ENCODE measurements around the gene FGF8. TPM values are rescaled to one million over a fixed set of nuclear protein-coding genes. Genes with fewer than 3 reads are reported as not detected.

Gene FGF8, protein sequence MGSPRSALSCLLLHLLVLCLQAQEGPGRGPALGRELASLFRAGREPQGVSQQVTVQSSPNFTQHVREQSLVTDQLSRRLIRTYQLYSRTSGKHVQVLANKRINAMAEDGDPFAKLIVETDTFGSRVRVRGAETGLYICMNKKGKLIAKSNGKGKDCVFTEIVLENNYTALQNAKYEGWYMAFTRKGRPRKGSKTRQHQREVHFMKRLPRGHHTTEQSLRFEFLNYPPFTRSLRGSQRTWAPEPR
- not detected for total RNA-seq

DNA sequence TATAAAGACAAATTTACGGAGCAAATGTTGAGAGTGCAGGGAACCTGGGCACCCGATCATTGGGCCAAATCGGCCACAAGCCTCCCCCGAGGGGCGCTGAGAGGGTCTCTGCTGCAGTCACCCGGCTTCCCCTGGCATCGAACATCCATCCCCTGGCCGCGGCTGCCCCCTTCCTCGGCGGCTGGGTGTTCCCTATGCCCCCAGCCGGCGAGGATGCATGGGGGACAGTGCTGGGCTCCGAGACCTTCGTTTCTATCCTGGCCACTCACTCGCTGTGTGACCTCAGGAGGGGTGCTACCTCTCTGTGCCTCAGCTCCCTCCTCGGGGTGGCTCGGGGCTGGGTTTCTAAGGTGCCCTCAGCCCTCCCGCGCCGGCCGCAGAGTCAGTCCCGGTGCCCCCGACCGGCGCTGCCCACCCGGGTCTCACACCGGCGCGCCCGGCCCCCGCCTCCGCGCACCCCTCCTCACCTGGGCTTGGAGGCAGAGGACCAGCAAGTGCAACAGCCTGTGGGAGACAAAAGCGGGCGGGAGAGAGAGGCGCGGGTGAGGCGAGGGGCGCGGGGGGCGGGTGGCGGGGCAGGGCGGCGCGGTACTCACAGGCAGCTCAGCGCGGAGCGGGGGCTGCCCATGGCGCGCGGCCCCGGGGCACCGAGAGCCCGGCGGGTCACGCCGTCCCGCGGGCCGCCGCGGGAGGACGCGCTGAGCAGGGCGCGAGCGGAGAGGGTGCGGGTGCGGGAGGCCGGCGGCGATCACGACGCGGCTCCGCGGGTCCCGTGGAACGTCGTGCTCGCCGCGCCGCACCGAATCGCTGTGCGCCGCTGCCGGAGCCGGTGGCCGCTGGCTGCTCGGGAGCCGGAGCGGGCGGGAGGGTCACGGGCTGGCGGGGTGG is at the start of gene FGF8:
Gene FGF8 (minus strand): TSS at position 842 of the 888 bp plus-strand sequence. CDS start 214 bp downstream, at position 628.
- Mint-ChIP-seq H3K9me3 (no peaks in the 10 kb centered on the region), H3K27ac (no peak within 1 kb of the TSS), H3K36me3 (ENCODE audit: low read depth) (peaks cover 22% of the 10 kb centered on the region), H3K27me3 (ENCODE audit: low read depth) (peaks cover 68% of the 10 kb centered on the region), H3K4me1 (ENCODE audit: low read depth) (peaks cover 34% of the 10 kb centered on the region), H3K4me3 (peak within 1 kb of the TSS; percentile 41)
- CTCF ChIA-PET: interaction anchor here (1.0 to 1.1 kb wide), 2 partner anchors 66 to 173 kb away, joined by 3 to 4 read pairs; no protein-coding TSS in a partner anchor
- DNase-seq: no peak
- intact Hi-C loops (cut with micrococcal nuclease): no loop called here

DNA sequence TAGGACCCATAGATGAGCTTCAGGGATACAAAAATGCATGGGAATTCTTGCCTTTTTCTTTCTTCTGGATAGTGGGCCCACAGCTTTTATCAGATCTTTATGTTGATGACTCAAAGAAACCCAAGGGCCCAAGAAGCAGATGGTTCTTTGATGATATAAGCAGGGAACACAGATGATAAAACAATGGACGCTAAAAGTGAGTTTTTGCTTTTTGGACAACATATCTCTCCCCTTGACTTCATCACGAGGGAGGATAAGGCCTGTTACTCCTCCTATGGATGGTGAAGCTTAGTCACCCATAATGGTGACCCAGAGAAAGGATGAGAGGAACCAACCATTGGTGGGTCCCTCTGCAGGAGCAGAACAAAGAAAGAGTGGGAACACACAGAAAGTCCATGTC is 48.8 kb upstream of the FGF8 start:
- Mint-ChIP-seq H3K27me3 (ENCODE audit: low read depth) (no peaks in the 10 kb centered on the region), H3K4me3 (no peak overlapping the region), H3K9me3 (no peaks in the 10 kb centered on the region), H3K36me3 (ENCODE audit: low read depth) (peaks cover 2% of the 10 kb centered on the region), H3K4me1 (ENCODE audit: low read depth) (peaks cover 9% of the 10 kb centered on the region), H3K27ac (no peak overlapping the region)
- CTCF ChIA-PET: interaction anchor here (0.6 to 1.3 kb wide), 2 partner anchors 17 to 196 kb away, joined by 3 to 4 read pairs; no protein-coding TSS in a partner anchor
- intact Hi-C loops (cut with micrococcal nuclease): no loop called here
- no peak for DNase-seq

DNA sequence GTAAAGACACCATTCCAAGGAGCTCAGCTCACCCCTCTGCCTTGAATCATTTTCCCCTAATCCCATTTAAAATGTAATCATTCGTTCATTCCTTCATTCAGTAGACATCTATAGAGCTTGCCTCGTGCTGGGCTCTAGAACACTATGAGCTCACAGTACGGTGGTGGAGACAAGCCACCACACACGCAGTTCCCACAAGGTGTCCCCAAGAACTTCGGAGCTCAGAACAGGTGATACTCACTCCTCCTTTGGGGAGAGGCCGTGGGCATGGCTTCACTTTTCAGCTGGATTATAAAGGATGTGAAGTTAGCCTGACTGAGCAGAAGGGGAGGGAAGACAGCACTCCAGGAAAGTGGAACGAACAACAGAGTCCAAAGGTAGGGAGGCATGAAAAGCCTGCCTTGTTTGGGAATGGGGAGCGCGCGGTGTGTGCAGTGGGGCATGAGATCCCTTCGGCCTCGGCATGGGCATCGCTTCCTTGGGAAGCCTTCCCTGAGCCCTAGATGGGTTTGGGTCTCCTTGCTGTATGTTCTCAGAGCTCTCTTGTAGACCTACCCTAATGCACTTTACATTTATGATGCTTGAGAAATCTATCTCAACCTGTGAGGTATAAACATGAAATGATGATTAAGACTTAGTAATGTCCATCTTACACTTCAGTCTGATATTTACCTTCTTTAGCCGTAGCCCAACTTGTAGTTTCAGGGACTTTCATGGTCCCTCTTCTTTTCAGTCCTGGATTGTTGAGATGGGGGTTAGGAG is 43.1 kb upstream of the FGF8 start:
- Mint-ChIP-seq H3K27me3 (ENCODE audit: low read depth) (no peaks in the 10 kb centered on the region), H3K4me3 (peak overlapping the region; percentile 92), H3K4me1 (ENCODE audit: low read depth) (peaks cover 33% of the 10 kb centered on the region), H3K9me3 (no peaks in the 10 kb centered on the region), H3K36me3 (ENCODE audit: low read depth) (peaks cover 10% of the 10 kb centered on the region), H3K27ac (peak overlapping the region; percentile 93)
- no peak for DNase-seq
- intact Hi-C loops (cut with micrococcal nuclease): loop anchor here (1.0 to 5.0 kb wide), 14 partner anchors 11 to 924 kb away; partner anchors contain the start of genes ACTR1A, ARMH3, BTRC and FBXL15
- CTCF ChIA-PET: interaction anchor here (0.8 to 8.8 kb wide), 9 partner anchors 15 to 191 kb away, joined by 3 to 46 read pairs (median 4); no protein-coding TSS in a partner anchor

- CTCF ChIA-PET: interaction anchor here (0.6 to 8.8 kb wide), 10 partner anchors 16 to 192 kb away, joined by 3 to 46 read pairs (median 5); no protein-coding TSS in a partner anchor
- peaks cover 13% of the 10 kb centered on the region for H3K36me3 Mint-ChIP-seq (ENCODE audit: low read depth)
- H3K4me3 Mint-ChIP-seq: peak within 1 kb of the TSS; percentile 92
- peak within 1 kb of the TSS; percentile 93 for H3K27ac Mint-ChIP-seq
- H3K4me1 Mint-ChIP-seq (ENCODE audit: low read depth): peaks cover 40% of the 10 kb centered on the region
- no peaks in the 10 kb centered on the region for H3K9me3 Mint-ChIP-seq
- no peaks in the 10 kb centered on the region for H3K27me3 Mint-ChIP-seq (ENCODE audit: low read depth)
- DNase-seq: peak; percentile 99
- intact Hi-C loops (cut with micrococcal nuclease): loop anchor here (1.0 to 5.0 kb wide), 14 partner anchors 12 to 925 kb away; partner anchors contain the start of genes ACTR1A, ARMH3, BTRC and FBXL15
These were observed 42.4 kb upstream of the FGF8 start, which contains the start of gene OGA for GRCh38 chr10:101818119-101818871. Gene OGA (minus strand): TSS chr10:101818444. CDS start chr10:101818022, 422 bp downstream.

DNA sequence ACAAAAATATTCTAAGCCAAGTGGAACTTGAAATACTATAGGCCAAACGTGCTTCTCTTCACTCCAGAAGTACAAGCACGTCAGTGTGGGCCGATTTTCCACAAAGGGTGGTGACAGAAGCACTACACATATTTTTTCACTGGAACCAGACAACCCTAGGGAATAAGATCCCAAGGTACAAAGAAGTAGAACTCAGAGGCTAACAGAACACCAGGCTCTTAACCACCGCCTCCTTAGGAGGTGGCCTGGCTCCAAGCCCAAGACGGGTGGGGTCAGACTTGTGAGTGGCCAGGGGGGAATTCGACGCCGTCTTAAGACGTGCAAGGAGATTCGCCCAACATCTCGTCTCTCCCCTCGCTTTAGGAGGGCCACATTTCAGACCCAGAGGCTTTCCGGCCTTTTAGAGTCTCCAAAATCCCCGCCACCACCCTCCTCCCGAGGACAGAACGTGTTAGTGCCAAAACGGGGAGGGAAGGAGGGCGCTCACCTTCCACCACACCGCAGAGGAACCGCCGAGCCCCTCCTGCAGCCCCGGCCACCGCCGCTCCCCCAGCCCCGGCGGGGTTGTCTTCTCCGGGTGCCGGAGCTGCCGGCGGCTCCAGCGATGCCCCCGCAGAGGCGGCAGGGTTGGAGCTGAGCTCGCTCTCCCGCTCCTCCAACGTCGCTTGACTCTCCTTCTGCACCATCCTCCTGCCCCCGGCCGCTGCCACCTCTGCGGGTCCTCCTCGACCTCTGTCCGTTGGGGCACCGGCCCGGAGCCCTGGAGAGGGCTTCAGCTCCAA is 41.6 kb upstream of the FGF8 start:
- Mint-ChIP-seq H3K27ac (peak overlapping the region; percentile 93), H3K36me3 (ENCODE audit: low read depth) (peaks cover 14% of the 10 kb centered on the region), H3K9me3 (no peaks in the 10 kb centered on the region), H3K4me3 (peak overlapping the region; percentile 92), H3K4me1 (ENCODE audit: low read depth) (peaks cover 45% of the 10 kb centered on the region), H3K27me3 (ENCODE audit: low read depth) (no peaks in the 10 kb centered on the region)
- peak; percentile 58 for DNase-seq
- CTCF ChIA-PET: interaction anchor here (0.6 to 8.8 kb wide), 7 partner anchors 10 to 187 kb away, joined by 3 to 46 read pairs (median 4); no protein-coding TSS in a partner anchor
- intact Hi-C loops (cut with micrococcal nuclease): loop anchor here (1.0 to 5.0 kb wide), 14 partner anchors 13 to 926 kb away; partner anchors contain the start of genes ACTR1A, ARMH3, BTRC and FBXL15

DNA sequence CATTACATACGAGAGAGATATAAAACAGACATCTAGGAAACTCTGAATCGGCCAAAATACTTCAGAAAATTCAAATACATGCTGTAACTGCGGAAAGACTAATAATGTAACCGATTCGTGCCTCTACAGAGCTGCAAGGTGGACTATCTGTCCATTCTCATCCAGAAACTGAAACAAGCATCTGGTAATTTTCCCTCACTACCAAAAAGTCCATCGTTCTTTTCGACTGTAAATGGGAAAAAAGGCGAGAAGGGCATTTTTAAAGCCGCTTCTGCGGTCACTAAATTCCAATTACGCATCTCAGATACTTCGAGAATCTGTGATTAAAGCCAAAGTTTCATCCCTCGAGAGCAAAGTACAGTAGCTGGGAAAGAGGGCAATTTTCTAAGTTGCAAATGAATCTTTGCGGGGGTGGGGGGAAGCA is 41.0 kb upstream of the FGF8 start:
- no peaks in the 10 kb centered on the region for H3K9me3 Mint-ChIP-seq
- no peaks in the 10 kb centered on the region for H3K27me3 Mint-ChIP-seq (ENCODE audit: low read depth)
- peaks cover 47% of the 10 kb centered on the region for H3K4me1 Mint-ChIP-seq (ENCODE audit: low read depth)
- H3K36me3 Mint-ChIP-seq (ENCODE audit: low read depth): peaks cover 13% of the 10 kb centered on the region
- no peak for DNase-seq
- peak overlapping the region; percentile 92 for H3K4me3 Mint-ChIP-seq
- H3K27ac Mint-ChIP-seq: peak overlapping the region; percentile 93
- intact Hi-C loops (cut with micrococcal nuclease): loop anchor here (1.0 to 5.0 kb wide), 2 partner anchors 114 to 605 kb away; partner anchors contain the start of gene FBXL15
- CTCF ChIA-PET: interaction anchor here (0.7 to 8.8 kb wide), 5 partner anchors 11 to 36 kb away, joined by 3 to 46 read pairs (median 4); no protein-coding TSS in a partner anchor

- peak overlapping the region; percentile 92 for H3K4me3 Mint-ChIP-seq
- peaks cover 14% of the 10 kb centered on the region for H3K36me3 Mint-ChIP-seq (ENCODE audit: low read depth)
- no peak for DNase-seq
- CTCF ChIA-PET: interaction anchor here (0.6 to 8.8 kb wide), 4 partner anchors 19 to 513 kb away, joined by 3 to 46 read pairs (median 4); no protein-coding TSS in a partner anchor
- H3K9me3 Mint-ChIP-seq: no peaks in the 10 kb centered on the region
- H3K4me1 Mint-ChIP-seq (ENCODE audit: low read depth): peaks cover 49% of the 10 kb centered on the region
- intact Hi-C loops (cut with micrococcal nuclease): loop anchor here (1.0 to 5.0 kb wide), 2 partner anchors 113 to 606 kb away; partner anchors contain the start of gene FBXL15
- no peaks in the 10 kb centered on the region for H3K27me3 Mint-ChIP-seq (ENCODE audit: low read depth)
- peak overlapping the region; percentile 67 for H3K27ac Mint-ChIP-seq
These were observed 40.5 kb upstream of the FGF8 start for GRCh38 chr10:101816376-101816775.

DNA sequence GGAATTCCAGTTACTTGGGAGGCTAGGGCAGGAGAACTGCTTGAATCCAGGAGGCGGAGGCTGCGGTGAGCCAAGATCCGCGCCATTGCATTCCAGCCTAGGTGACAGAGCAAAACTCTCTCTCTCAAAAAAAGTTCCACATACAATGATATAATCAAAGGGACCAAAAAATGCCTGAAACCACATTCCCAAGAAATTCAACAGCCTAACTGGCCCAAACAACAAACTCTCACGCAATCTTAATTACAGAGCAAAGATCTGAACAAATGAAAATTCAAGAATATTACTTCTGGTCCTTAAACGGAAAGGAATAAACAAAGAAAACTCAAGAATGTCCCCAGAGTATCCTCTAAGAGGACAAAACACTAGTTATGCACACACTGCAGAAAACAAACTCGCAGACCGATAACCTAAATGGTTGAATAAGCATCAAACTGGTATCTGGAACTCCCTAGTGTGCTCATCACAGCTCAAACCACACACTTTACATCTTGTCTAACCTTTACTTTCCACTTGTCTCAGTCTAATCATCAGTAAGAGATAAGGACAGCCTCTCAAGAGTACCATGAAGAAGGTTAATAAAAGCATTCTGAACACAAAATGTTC is 38.7 kb upstream of the FGF8 start:
- Mint-ChIP-seq H3K27me3 (ENCODE audit: low read depth) (no peaks in the 10 kb centered on the region), H3K4me3 (peak overlapping the region; percentile 92), H3K4me1 (ENCODE audit: low read depth) (peaks cover 51% of the 10 kb centered on the region), H3K36me3 (ENCODE audit: low read depth) (peaks cover 22% of the 10 kb centered on the region), H3K27ac (peak overlapping the region; percentile 71), H3K9me3 (no peaks in the 10 kb centered on the region)
- intact Hi-C loops (cut with micrococcal nuclease): loop anchor here (2.0 to 5.0 kb wide), 2 partner anchors 14 to 608 kb away; partner anchors contain the start of gene FBXL15
- CTCF ChIA-PET: interaction anchor here (0.6 to 8.8 kb wide), 4 partner anchors 18 to 1281 kb away, joined by 4 to 46 read pairs (median 5); no protein-coding TSS in a partner anchor
- DNase-seq: no peak

DNA sequence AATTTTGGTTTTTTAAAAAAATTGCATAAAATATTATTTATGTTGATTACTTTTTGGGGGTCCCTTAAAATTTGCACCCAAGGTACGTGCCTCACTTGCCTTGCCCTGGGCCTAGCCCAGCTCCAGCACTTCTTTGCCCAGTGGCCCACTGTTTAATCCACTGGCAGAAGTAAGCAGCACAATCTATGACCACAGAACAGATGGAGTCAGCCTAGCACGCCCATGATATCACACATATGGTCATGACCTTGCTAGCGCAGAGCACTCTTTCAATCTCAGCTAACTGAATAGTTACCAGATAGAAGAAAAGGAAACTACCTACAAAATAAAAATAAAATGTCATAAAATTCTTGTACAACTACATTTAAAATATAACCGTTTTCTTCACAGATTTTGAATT is 36.7 kb upstream of the FGF8 start:
- no peaks in the 10 kb centered on the region for H3K27me3 Mint-ChIP-seq (ENCODE audit: low read depth)

GRCh38 chr10:101807158-101807557 is 31.2 kb upstream of the FGF8 start:
- intact Hi-C loops (cut with micrococcal nuclease): no loop called here
- CTCF ChIA-PET: no interaction called here
- Mint-ChIP-seq H3K4me1 (ENCODE audit: low read depth) (peaks cover 32% of the 10 kb centered on the region), H3K27ac (peak overlapping the region; percentile 5), H3K4me3 (no peak overlapping the region), H3K9me3 (no peaks in the 10 kb centered on the region), H3K27me3 (ENCODE audit: low read depth) (no peaks in the 10 kb centered on the region), H3K36me3 (ENCODE audit: low read depth) (peaks cover 30% of the 10 kb centered on the region)
- DNase-seq: no peak

More for the DNA sequence above, 36.7 kb upstream of the FGF8 start:
- H3K36me3 Mint-ChIP-seq (ENCODE audit: low read depth): peaks cover 24% of the 10 kb centered on the region
- no peaks in the 10 kb centered on the region for H3K9me3 Mint-ChIP-seq
- intact Hi-C loops (cut with micrococcal nuclease): no loop called here
- peak overlapping the region; percentile 4 for H3K27ac Mint-ChIP-seq
- no peak for DNase-seq
- CTCF ChIA-PET: interaction anchor here (1.0 to 1.4 kb wide), 3 partner anchors 16 to 31 kb away, joined by 3 read pairs; partner anchors contain the start of gene KCNIP2
- no peak overlapping the region for H3K4me3 Mint-ChIP-seq
- peaks cover 52% of the 10 kb centered on the region for H3K4me1 Mint-ChIP-seq (ENCODE audit: low read depth)
